GM21367 (cell line): Measurements from ENCODE around the gene CDS1.
"Not testable (repeated sequence)": the region's sequence is repeated elsewhere in the genome, so short reads cannot be mapped to it uniquely, and the experiment has no call there.

Source experiments
- ATAC-seq: cut with Tn5 transposase; IDR thresholded peaks from one replicate; pipeline ENCODE4 v1.9.1; 2021; ENCODE audit not compliant: unreplicated experiment

CDS1 gene

DNA sequence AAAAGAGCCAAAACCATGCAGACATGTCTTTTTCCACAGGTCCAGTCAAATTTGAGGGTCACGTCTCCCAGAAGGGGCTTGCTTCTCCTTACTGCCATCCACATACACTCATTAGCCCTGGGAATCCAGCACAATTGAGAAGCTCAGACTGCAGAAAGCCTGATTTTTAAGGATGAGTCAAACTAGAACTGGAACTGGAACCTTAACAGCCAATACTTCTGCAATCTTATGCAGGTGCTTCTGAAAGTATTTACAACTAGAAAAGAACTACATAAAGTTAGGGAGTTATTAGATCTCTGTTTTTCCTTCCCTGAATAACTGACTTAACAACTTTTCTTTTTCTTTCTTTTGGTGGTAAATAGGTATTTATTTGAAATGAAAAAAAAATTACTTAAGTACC is 86.3 kb downstream of the CDS1 start:
- no peak for ATAC-seq

DNA sequence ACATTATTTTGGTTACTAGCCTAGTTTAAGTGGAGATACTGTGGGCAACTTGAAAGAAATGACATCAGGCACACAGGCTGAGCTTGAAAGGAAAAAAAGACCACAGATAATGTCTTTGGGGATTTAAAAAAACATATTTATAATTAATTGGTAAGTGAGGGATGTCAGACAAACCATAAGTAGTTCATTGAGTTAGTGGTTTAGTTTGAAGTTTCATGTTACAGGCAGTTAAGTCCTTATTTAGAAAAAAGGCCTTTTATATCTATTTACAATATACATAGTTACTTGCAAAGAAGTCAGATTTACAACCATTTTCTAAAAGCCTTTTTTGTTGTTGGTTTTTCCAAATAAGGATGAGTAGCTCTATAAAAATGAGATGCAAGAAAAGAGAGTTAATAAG is 89.2 kb downstream of the CDS1 start:
- ATAC-seq: no peak

DNA sequence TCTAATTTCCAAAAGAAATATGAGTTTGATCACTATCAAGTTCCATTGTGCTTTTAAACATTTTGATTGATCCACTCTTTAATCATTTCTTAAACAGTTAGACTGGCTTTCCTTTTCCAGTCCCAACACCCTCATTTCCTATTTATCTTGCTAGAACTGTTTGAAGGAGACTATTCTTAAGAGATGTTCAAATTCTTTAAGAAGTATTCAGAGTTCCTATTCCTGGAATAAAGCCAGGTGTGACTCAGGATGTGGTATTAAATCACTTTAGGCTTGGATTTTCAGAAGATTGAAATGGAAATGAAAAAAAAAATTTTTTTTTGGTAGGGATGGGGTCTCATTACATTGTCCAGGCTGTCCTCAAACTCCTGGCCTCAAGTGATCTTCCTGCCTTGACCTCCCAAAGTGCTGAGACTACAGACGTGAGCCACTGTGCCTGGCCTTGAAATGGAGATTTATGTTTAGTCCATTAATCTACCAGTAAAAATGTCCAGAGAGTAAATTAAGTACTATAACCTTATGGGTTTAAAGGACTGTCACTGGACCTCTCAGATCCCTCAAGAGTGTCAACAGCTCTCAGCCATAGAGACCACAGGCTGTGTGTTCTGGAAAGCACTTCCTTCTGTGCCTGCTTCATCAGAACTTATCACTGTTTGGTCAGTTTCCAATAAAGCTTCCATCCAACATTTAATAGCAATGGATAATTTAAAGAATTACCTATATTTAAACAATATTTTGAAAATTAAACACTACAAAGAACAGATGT is 90.7 kb downstream of the CDS1 start:
- ATAC-seq: no peak

DNA sequence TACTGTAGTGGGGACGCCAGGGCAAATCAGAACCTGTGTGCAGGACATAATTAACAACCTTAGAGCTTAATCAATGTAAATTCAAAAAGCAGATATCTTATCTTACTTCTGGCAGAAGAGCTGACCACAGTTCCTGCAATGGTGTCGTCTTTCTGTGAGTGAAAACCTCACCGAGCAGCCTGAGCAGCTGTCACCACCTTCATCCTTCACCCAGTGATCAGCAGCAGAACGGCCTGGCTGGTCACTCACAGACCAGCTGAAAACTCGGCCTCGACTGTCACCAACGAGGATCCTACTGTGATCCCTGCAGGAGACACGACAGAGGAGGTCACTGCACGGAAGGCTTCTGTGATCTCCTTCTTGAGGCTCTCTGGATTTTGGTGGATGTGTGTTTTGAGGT is 94.2 kb downstream of the CDS1 start:
- no peak for ATAC-seq

DNA sequence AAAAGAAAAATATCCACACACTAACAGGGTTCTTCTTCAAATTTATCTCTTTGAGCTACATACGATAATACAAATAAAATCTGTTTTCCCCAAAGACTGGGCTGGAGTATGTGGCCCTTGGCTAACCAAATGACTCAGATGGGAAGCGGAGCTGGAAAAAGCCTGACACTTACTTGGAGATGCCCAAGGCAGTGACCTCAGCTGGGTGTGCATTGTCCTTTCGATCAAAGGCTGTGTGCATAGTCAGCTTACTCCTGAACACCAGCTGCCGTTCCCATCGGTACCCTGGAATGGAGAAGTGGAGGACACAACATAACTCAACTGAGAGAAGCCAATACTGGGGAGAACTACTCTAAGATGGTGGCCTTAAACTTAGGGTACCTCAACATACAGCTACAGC is 95.1 kb downstream of the CDS1 start:
- no peak for ATAC-seq

DNA sequence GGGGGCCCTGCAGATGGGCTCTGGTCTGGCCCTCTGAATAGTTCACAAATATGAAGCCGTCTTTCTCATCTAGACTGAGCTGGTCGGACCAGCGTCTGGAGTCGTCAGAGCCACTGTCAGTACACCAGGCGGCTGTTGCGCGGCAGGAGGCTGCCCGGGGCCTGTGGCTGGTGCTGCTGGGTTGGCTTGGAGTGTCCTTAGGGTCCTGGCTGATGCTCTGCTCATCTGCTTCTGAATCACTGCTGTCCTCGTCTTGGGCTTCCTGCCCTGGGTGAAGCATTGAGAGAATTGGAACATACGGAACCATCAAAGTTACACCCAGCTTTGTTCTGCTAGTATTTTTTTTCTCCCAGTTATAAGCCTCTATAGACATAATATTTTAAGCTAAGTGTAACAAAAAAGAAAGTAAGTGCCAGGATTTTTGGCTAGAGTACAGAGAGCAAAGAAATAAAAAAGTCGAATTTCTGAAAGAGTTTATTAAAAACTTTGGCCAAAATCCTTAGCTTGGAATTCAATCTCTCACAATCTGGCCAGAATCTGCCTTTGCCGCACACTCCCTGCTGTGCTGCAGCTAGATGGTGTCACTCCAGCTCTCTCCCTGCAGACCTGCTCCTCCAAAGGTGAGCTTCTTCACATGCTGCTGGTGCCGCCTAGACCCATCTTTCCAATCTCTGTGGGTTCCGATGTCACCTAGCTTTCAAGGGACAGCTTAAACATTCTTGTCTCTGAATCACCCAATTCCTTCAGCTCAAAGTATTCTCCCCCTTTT is 96.2 kb downstream of the CDS1 start:
- no peak for ATAC-seq

DNA sequence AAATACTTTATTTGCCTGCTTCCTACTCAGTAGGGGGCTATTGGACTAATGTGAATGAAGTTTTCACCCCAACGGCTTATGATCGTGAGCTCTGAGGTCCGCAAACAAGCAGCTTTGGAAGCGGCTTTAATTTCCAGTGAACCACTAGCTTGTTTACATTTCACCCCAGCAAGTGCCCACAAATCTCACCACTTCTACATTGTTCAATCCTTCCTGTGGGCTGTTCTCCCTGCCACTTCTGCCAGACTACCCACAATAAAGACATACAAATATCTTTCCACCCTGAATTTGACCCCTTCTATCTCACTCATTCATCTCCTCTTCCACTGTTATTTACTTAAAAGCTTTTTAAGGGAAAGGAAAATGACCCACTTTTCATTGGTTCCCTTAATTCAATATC is 98.0 kb downstream of the CDS1 start:
- no peak for ATAC-seq

DNA sequence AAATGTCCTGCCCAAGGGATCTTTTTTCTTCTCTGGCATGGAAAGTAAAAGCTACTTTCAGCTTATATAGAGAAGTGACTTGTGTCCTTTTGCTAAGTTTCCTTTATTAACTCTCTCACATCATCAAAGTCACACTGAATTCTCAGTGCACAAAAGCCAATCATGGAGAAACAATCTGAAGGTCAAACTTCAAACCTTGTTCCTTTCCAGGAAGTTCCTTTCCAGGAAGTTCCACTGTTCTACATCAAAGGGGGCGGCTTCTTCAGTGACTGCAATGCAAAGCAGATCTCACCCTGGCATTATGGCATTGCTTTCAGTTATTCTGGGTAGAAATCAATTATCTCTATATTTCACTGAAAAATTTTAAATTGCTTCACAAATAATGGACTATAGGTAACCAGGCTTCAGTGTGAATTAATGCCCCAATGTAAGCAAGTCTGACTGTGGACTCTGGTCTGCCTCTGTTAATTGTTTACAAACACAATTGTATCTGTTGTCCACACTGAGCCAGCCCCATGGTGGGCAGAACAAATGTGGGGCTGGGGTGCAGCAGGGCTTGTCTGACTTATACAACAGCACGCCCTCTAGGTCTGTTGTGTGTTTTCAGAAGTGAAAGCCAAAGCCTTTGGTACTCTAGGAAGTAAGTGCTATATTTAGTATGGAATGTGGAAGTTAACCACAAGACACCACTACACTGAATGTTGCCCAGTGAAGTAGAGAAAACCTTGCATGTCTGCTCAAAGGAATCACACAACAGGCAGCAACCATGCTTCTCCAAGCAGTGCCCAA is 98.8 kb downstream of the CDS1 start:
- ATAC-seq: no peak

DNA sequence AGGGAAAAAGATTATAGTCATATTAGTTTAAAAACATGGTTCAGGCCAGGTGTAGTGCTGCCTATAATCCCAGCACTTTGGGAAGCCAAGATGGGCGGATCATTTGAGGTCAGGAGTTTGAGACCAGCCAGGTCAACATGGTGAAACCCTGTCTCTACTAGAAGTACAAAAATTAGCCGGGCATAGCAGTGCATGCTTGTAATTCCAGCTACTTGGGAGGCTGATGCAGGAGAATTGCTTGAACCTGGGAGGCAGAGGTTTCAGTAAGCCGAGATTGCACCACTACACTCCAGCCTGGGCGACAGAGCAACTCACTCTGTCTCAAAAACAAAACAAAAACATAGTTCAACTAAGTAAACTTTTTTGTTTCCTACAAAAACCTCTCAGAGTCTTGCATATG is 99.7 kb downstream of the CDS1 start:
- not testable (repeated sequence) for ATAC-seq

DNA sequence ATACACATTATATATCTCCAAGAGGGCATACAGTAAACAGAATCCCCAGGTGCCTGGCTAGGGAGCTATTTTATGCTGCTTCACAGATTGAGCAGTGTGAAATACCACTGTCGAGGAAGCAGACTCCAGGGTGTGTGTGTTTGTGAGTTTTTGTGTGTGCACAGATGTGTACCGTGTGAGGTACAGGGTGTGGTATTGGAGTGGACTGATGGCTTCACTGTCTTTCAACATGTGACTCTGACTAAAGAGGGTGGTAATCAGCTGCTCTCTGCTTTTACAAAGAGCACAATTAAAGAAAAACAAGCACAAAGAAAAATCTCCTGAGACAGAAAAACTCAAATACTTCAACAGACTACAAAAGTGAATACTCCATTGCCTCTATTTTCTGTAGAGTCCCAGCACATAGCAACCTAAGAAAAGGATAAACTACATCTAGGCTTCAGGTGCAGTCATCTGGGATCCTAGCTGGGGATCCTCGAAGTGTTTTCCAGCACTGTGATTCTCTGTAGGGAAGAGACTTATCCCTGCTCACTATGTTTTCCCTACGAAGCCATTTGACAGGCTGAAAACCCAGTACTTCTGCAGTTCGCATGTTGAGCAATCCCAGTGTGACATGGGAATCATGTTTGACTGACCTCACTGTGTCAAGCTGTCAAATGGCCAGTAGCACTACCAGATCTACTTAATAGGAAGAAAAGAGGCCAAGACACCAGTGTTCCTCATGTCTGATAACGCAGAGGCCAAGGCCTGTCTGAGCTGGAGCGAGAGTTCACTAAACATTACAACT is 100.3 kb downstream of the CDS1 start:
- ATAC-seq: no peak

DNA sequence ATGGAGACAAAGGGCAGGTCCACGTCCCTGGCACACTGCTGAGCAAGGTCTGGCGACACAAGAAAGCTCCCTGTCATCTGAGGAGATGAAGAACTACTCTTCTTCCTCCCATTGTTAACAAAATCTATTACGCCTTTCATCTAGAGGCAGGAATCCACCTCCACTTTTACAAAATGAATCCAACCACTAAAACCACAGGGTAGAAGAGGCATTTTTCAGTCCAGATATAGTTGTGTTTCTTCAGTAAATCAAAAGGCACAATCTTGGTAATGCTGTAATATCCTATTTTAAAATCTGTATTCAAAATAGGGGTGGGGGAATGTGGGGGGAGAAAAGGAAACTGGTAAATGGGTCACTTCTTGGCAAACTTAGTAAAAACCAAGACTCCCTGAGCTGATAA is 101.4 kb downstream of the CDS1 start:
- no peak for ATAC-seq

DNA sequence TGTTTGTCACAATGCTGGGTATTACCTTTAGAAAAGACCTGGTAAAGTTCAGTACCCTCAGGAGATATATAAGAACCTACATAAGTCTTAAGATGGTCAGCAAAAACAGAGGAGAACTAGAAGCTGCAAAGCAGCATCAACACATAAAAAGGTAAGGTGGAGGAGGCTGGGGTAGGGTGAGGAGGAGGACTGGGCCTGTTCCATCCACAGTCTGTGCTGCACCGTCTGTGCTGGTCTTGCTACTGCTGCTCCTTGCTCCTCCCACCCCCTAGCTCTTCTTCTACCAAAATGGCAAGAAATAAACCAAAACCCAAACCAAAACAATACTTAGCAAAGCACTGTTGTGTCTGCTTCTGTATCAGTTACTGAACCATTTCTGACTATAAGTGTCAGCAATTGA is 102.2 kb downstream of the CDS1 start:
- no peak for ATAC-seq

DNA sequence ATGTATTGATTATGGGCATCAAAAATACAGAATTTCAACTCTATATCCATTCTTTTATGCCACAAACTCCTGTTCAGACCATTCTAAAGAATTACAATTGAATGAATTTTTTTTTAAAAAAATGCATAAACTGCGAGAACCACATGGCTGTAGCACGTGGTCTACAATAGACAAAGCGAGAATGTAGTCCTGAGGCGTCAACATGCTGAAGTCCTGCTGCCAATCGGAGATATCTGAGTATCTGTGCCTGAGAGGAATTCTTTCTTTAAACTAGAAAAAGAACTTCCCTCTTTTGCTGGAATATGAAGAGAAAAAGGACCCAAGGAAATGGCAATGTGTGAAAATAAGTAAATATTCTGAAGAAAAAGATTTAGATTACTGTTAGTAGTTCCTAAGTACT is 105.7 kb downstream of the CDS1 start:
- ATAC-seq: no peak

DNA sequence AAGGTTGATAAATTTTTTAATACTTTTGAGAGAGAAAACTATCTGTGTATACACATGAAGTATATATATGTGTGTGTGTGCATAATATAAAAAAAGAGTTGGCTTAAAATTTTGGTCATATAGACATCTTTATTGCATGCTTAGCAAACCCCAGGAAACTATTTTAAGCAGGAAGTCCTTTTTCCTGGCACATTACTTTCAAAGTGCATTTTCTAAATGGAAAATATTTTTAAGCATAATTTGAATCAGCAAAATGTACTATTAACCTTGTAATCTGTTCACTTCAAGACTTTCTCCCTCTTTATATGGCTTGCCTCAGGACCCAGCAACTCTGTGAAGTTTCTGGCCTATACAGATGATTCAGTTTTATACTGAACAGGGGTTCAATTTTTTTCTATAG is 106.3 kb downstream of the CDS1 start:
- no peak for ATAC-seq

DNA sequence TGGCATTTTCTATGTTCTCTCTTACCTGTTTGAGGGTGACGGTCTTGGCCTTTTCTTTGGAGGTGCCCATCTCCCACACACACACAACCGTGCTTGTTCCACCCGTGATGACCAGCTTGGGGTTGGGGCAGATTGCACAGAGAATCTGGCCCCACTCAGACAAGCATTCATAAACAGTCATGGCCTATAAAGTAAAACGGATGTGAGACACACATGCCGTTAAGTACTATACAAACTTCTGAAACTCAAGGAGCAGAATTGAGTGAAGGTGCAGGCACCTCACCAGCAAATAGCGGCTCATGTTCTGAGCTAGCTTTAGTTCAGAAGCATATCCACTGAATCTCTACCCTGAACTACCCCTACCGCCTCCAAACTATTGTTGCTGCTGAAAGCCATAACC is 107.6 kb downstream of the CDS1 start:
- ATAC-seq: no peak

DNA sequence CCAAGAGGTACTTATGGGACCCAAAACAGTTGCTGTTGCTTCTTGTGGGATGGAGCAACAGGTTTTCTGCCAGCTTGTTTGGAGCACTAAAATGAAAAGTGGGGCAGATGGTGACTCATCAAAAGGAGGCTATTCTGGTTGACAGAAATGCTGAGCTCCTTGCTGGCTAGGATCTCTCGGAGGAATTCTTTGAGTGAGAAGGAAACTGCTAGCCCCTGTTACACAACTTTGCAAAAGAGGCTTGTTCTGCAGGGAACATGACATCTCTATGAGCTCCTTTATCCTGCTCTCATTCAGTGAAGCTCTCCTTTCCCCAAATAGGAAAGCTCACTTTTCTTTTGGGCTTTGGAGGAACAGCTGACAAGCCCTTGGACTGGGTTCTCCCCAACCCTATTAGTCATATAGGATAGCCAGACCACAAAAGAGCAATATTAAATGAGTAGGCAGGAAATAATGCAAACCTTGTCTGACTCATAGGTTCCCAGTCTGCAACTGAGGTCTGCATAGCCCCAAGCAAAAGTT is 108.3 kb downstream of the CDS1 start:
- no peak for ATAC-seq

DNA sequence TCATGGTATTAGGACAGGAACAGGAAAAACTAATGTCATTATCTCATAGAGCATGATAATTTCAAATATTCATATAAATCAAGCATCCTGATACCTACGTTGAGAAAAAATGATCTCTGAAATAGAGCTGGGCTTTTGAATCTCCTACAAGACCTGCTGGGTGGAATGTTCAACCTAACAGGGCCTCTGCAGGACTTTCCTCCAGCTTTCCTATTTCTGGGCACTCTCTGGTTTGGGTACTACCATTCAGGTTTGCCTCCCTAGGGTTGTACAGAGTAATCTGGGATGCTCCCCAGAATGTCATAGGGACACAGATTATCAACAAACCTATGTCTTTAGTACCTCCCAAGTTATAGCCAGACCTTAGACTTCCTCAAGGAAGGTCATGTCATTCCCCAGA is 108.9 kb downstream of the CDS1 start:
- ATAC-seq: no peak

DNA sequence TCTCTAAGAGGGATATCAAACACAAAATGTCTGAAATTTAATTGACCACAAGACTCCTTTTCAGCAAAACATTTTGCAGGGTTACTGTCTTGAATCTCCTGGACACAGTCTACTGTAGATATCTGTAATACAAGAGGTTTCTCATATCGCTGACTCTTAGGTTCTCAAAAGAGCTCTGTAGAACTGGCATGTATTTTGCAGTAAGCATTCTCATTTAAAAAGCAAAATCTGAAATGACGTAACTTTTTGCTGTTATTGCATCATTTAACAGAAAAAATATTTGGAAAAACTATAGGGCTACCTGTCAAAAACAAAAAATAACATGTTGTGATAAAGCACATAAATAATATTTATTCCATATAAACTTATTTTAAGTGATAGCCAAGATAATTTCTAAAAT is 114.2 kb downstream of the CDS1 start:
- no peak for ATAC-seq

DNA sequence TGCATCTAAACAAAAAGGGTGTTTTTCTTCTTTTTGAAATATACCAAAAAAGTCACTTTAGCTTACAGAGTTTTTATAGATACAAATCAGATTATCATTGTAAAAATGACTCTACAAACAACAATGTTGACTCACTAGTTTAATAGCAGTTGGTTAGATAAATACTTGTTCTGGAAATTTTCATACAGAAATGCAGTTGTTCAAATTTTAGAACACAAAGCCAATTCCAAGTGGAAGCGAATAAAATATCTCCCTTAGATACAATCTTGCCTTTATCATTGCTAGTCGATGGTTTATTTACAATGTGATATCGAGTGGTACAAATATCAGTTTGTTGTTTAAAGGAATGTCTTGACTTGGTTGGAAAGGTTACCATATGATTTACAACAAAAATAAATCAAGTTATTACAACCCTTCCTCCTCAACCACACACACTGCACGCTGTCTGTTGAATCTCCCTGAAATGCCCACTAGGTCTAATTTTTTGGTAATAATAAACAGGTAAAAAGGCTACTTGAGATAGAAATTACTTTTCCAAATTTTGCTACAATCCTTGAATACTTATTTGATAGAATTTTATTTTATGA is 114.8 kb downstream of the CDS1 start:
- ATAC-seq: no peak

DNA sequence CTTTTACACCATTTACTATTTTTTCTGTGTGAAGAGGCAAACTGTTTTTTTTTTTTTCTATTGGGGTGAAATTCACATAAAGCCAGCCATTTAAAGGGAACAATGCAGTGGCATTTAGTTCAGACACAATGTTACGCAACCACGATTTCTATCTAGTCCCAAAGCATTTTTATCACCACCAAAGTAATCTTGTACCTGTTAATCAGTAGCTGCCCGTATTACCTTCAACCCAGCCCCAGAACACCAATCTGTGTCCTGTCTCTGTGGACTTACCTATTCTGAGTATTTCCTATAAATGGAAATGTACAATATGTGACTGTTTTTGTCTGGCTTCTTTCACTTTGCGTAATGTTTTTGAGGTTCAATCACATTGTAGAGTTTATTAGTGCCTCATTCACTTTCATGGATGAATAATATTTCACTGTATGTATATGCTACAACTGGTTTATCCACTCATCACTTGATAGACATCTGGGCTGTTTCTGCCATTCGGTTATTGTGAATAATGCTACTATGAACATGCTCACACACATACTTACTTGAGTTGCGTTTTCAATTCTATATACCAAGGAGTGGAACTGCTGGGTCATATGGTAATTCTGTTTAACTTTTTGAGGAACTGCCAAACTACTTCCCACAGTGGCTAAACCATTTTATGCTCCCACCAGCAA is 116.2 kb downstream of the CDS1 start:
- ATAC-seq: no peak
